OCI-LY1 (cell line): ENCODE measurements around the gene ADIG.

Source experiments
- H2AFZ ChIP-seq: fragments of 200-600 bp; sonication (generic), shearing (Covaris generic); 2 replicates; pipeline ENCODE4 v1.6.0; 2014; ENCODE audit warnings: antibody characterized with exemption, mild to moderate bottlenecking, low read length
- H3F3A ChIP-seq: fragments of 200-600 bp; sonication (generic), shearing (Covaris generic); 2 replicates; pipeline ENCODE4 v1.6.0; 2014; ENCODE audit warnings: mild to moderate bottlenecking, antibody characterized with exemption, low read length, moderate library complexity; ENCODE audit not compliant: insufficient read depth
- H3K27ac ChIP-seq: fragments of 200-600 bp; sonication (generic); 2 replicates; pipeline ENCODE4 v1.5.1; 2014; ENCODE audit warnings: low read length, mixed run types, mild to moderate bottlenecking, low read depth; ENCODE audit not compliant: poor library complexity, severe bottlenecking
- H3K27me3 ChIP-seq: fragments of 200-600 bp; sonication (generic); 2 replicates; pipeline ENCODE4 v1.6.0; 2014; ENCODE audit warnings: antibody characterized with exemption, mild to moderate bottlenecking, low read length, moderate library complexity; ENCODE audit not compliant: insufficient read depth
- H3K36me3 ChIP-seq: fragments of 200-600 bp; sonication (generic); 2 replicates; pipeline ENCODE4 v1.6.1; 2014; ENCODE audit warnings: mild to moderate bottlenecking, antibody characterized with exemption, low read length, moderate library complexity, mixed read lengths; ENCODE audit not compliant: insufficient read depth
- H3K4me1 ChIP-seq: fragments of 200-600 bp; sonication (generic); 2 replicates; pipeline ENCODE4 v1.5.1; 2014; ENCODE audit warnings: mild to moderate bottlenecking, low read length, moderate library complexity; ENCODE audit not compliant: insufficient read depth, severe bottlenecking
- H3K4me2 ChIP-seq: fragments of 200-600 bp; sonication (generic), shearing (Covaris generic); 2 replicates; pipeline ENCODE4 v1.6.1; 2014; ENCODE audit warnings: low read length
- H3K4me3 ChIP-seq: fragments of 200-600 bp; sonication (generic); 2 replicates; pipeline ENCODE4 v1.5.1; 2014; ENCODE audit warnings: low read length, low read depth, mild to moderate bottlenecking, mixed read lengths; ENCODE audit not compliant: poor library complexity, severe bottlenecking
- H3K79me2 ChIP-seq: fragments of 200-600 bp; shearing (Covaris generic); 2 replicates; pipeline ENCODE4 v1.6.1; 2016; ENCODE audit warnings: mixed run types, low read length, mixed read lengths; ENCODE audit not compliant: insufficient read depth
- H3K9ac ChIP-seq: fragments of 200-600 bp; sonication (generic), shearing (Covaris generic); 2 replicates; pipeline ENCODE4 v1.6.1; 2014; ENCODE audit warnings: mild to moderate bottlenecking, low read length, mixed read lengths
- H3K9me2 ChIP-seq: fragments of 200-600 bp; sonication (generic), shearing (Covaris generic); 2 replicates; pipeline ENCODE4 v1.6.1; 2014; ENCODE audit warnings: low read depth, mild to moderate bottlenecking, low read length, mixed read lengths
- H3K9me3 ChIP-seq: fragments of 200-600 bp; shearing (Covaris generic); 2 replicates; pipeline ENCODE4 v1.6.1; 2014; ENCODE audit warnings: low read length, mixed read lengths
- H4K20me1 ChIP-seq: fragments of 200-600 bp; sonication (generic), shearing (Covaris generic); 2 replicates; pipeline ENCODE4 v1.6.0; 2016; ENCODE audit warnings: mild to moderate bottlenecking, low read length; ENCODE audit not compliant: insufficient read depth
- CTCF ChIP-seq: fragments of 200-600 bp; sonication (generic), shearing (Covaris generic); IDR thresholded peaks from 2 replicates; pipeline ENCODE4 v1.5.1; 2017; ENCODE audit warnings: mild to moderate bottlenecking, antibody characterized with exemption, low read length, moderate library complexity, mixed read lengths
- EZH2 ChIP-seq: fragments of 200-600 bp; sonication (generic), shearing (Covaris generic); IDR thresholded peaks from 2 replicates; pipeline ENCODE4 v1.8.0; 2017; ENCODE audit warnings: borderline replicate concordance, mixed run types, mild to moderate bottlenecking, antibody characterized with exemption, low read length, moderate library complexity, mixed read lengths

ADIG gene

GRCh38 chr20:38616457-38616856 is 35.5 kb downstream of the ADIG start:
- Histone ChIP-seq H3K4me2 (no peak overlapping the region), H3K36me3 (no peaks in the 10 kb centered on the region), H3K9me2 (no peaks in the 10 kb centered on the region), H3K9ac (no peak overlapping the region), H3K9me3 (no peaks in the 10 kb centered on the region), H3F3A (no peaks in the 10 kb centered on the region), H4K20me1 (no peaks in the 10 kb centered on the region), H2AFZ (no peak overlapping the region), H3K27me3 (peaks cover 3% of the 10 kb centered on the region; the same call in 1 of the 2 replicates), H3K4me1 (no peaks in the 10 kb centered on the region), H3K79me2 (no peaks in the 10 kb centered on the region), H3K4me3 (no peak overlapping the region), H3K27ac (no peak overlapping the region)
- TF ChIP-seq CTCF: no peak
- no peak for TF ChIP-seq EZH2

GRCh38 chr20:38617011-38617829 is 36.2 kb downstream of the ADIG start:
- Histone ChIP-seq H3K9me3 (no peaks in the 10 kb centered on the region), H4K20me1 (no peaks in the 10 kb centered on the region), H3K27me3 (peaks cover 3% of the 10 kb centered on the region; the same call in 1 of the 2 replicates), H3K27ac (no peak overlapping the region), H2AFZ (no peak overlapping the region), H3K9ac (no peak overlapping the region), H3F3A (no peaks in the 10 kb centered on the region), H3K4me1 (no peaks in the 10 kb centered on the region), H3K4me2 (no peak overlapping the region), H3K79me2 (no peaks in the 10 kb centered on the region), H3K4me3 (no peak overlapping the region), H3K9me2 (no peaks in the 10 kb centered on the region), H3K36me3 (no peaks in the 10 kb centered on the region)
- no peak for TF ChIP-seq CTCF

- Histone ChIP-seq H4K20me1 (no peaks in the 10 kb centered on the region), H3K4me2 (no peak overlapping the region), H3K9ac (no peak overlapping the region), H3K9me2 (no peaks in the 10 kb centered on the region), H3K4me1 (no peaks in the 10 kb centered on the region), H3K79me2 (no peaks in the 10 kb centered on the region), H3K4me3 (no peak overlapping the region), H3K9me3 (no peaks in the 10 kb centered on the region), H3K27ac (no peak overlapping the region), H3K36me3 (no peaks in the 10 kb centered on the region), H2AFZ (no peak overlapping the region), H3F3A (no peaks in the 10 kb centered on the region), H3K27me3 (0 out of 2 replicates have a peak, but pooled peaks cover 3% of the 10 kb centered on the region)
- no peak for TF ChIP-seq EZH2
- no peak for TF ChIP-seq CTCF
Measured at GRCh38 chr20:38617830-38618196, 36.8 kb downstream of the ADIG start.
